NCI-H2107 (cell line): ENCODE data around the gene CIDEB.
"Not testable (repeated sequence)": the region's sequence is repeated elsewhere in the genome, so short reads cannot be mapped to it uniquely, and the experiment has no call there.

Experiments
- DNase-seq: peaks from one replicate; lab custom pipeline; 2025; lab: John Stamatoyannopoulos, UW

CIDEB gene

DNA sequence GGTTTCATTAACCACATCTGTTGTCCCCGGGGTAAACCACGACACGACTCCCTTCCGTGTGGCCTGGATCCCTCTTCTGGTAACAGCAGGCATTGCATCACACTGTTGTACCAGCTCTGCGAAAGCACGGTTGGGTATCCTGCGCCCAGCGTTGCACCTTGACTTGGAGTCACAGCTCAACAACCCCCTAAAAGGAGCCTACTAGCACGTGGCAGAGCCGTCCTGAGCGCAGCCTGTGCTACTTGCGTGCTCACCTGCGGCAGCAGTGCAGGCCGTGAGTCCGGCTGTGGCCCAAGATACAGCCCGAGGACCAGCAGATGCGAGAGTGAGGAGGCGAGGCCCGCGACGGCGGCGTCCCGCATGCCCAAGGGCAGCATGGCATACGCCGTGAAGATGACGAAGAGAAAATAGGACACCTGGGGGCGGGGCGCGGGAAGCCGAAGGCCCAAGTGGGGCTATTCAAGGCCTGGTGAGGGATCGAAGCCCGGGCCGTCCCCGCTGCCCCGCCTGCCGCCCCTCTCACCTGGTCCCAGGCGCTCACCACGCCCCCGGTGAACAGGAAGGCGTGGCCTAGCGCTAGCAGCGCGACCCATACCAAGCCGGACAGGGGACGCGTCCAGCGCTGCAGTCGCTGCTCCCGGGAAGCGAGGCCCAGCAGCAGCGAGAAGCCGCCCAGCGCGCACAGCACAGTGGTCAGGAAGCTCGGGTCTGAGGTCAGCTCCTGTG is 24.7 kb upstream of the CIDEB start:
- peak; percentile 77 for DNase-seq

DNA sequence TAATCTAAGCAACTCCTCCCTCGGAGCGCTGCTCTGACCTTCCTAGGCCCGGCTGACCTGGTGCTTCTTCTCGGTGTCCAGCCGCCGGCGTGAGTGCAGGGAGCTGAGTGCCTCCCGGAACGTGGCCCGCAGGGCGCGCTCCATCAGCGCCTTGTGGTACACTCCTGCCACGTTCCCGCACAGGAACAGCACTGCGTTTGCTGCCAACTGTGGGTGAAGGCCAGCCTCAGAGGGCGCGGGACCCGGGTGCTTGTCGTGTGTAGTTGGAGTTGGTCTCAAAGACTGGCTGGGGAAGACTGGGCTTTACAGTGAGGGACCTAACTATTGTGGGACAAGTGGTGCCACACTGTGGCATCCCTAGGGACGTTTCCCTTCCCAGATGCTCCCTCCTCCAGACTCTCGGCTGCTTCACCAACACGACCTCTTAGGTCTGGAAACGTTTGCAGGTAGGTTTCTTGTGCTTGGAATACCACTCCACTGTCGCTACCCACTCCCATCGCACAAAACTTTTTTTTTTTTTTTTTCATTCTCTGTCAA is 24.0 kb upstream of the CIDEB start:
- no peak for DNase-seq

DNA sequence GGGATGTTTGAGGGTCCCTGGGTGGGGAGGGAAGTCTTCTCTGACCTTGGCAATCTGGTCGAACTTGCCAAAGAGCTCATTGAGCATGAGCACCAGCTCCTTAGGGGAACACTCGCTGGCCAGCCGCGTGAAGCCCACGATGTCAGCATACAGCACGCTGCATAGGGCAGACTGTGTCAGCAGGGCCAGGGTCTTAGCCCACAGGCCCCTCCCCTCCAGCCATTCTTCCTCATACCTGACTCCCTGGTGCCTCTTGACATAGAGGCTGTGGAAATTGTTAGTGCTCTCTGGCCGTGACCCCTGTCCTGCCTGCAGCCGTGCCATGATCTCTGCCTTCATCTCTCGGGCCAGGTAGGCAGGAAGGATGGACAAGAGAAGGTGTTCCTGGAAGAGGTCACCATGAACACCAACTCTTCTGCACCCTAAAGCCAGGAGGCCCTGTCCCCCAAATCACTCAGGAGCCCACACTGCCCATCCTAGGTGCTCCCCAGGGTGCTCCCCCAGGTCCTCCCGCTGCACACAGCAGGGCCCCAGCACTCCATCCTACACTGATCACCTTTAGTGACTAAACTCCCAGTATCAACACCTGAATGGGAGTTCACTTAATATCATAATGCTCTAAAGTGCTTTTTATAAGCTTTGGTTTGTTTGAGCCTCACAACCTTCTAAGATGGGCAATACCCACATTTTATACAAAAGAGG is 23.3 kb upstream of the CIDEB start:
- no peak for DNase-seq

DNA sequence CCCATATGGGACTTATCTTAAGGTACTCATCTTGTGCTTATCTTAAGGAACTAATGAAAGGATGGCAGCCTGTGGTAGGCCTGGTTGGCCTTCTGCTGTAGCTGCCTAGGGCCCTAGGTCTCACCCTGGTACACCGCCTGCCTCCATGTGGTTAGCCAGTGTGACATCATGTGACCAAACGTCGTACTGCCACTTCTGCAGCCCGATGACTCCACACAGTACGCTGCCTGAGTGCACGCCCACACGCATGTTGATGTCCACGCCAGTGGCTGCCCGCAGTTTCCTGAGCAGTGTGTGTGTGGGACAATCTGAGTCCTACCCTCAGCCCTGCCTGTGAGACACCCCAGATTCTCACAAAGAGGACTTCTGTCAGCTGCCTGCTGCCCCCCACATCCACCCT is 22.0 kb upstream of the CIDEB start:
- no peak for DNase-seq

DNA sequence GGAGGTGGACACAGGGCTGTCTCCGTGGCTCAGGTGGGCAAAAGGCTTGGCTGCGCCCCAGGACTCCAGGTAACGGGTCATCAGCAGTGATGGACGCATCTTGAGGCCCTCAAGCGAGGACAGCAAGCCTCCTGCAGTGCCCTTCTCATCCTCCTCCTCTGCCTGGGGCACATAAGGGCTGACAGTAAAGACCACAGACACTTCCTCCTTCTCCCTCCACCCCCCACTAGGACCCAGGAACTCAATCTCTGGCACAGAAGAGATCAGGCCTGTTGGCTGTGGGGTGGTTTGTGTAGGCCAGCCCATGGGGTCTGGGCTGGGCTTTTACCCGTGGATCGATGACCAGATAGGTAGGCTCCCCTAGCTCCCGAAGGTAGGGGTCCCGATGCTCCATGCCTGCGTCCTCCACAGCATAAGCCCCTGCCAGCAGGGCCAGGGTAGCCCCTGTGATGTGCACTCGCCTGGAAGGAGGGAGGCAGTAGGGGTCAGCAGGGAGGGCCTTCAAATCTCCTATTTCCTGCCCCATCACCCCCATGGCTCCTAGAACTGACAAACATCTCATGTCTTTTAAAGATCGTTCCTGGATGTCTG is 21.4 kb upstream of the CIDEB start:
- DNase-seq, result no peak

DNA sequence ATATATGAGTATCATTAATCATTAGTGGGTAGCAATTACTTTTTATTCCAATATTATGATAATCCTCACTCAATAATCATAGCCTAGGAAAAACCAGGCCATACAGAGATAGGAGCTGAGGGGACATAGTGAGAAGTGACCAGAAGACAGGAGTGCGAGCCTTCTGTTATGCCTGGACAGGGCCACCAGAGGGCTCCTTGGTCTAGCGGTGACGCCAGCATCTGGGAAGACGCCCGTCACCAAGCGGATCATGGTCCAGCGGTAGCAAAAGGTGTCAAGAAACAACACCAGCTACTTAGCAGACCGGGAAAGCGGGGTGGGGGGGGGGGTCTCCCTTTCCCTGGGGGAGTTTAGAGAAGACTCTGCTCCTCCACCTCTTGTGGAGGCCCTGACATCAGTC is 20.1 kb upstream of the CIDEB start:
- not testable (repeated sequence) for DNase-seq

DNA sequence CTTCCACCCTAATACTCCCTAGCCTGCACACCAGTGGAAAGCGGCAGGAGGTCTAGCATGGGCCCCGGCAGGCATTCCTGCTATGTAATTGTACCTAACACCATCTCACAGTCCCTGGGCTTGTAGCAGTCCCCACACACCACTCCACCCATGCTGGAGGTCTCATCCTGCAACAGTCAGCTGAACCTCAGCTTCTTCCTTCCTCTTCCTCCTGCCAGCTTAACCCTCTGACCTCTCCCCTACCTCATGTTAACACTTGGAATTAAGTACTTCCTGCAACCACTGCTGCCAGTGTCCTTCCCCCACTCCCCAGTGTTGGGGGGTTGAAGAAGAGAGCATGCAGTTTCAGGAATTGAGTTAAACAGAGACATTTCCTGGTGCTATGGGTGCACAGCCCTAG is 19.5 kb upstream of the CIDEB start:
- no peak for DNase-seq

DNA sequence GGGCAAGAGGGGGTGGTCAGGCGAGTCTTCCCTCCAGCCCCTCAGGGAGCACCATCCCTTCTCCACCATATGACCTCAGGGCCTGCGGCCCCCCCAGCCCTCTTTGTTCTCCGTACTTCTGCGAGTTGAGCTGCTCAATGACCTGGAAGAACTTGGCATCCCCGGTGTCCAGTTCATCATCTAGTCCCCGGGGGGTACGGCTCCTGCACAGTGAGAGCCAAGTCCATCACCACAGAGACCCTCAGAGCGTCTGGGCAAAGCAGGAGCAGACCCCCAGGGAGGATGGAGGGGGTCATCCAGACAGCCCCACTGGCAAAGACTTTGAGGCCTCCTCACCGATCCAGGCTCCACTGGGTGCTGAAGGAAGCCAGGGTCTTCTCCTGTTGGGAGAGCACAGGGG is 18.2 kb upstream of the CIDEB start:
- no peak for DNase-seq

DNA sequence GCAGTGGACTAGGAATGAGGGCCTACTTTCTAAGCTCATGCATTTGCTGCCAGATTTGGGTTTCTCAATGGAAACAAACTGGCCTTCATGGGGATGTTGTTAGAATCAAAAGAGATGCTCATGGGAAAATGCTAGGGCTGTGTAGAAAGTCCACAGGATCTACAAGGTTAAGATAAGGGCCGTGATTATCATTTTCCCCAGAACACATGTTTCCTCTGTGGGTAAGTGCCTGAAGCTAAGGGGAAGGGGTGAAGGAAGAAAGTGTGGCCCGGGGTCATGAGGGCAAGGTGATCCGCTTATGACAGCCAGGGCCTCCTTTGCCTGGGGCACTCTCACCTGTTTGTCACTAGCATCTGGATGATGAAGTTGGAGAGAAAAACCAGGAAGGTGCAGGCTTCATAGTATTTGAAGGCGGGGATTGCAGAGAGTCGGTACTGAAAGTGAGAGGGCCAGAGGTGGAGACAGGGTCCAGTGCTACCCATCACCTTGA is 17.3 kb upstream of the CIDEB start:
- no peak for DNase-seq

DNA sequence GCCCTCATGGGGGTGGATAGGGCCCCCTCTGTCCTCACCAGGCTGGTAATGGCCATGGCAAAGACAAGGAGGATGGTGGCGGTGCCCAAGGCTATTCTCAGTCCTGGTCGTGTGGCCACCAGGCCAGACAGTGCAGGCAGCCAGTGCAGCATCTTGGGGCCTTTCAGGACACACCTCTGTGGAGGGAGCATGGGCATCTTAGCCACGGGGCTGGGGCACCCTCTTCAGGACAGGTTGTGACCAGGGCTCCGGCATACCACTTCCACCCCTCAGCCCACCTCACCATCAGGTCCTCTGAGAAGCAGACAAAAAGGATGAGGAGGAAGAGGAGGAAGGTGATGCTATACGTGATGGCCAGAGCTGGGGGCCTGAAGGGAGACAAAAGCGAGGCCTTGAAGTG is 16.2 kb upstream of the CIDEB start:
- DNase-seq, result no peak

DNA sequence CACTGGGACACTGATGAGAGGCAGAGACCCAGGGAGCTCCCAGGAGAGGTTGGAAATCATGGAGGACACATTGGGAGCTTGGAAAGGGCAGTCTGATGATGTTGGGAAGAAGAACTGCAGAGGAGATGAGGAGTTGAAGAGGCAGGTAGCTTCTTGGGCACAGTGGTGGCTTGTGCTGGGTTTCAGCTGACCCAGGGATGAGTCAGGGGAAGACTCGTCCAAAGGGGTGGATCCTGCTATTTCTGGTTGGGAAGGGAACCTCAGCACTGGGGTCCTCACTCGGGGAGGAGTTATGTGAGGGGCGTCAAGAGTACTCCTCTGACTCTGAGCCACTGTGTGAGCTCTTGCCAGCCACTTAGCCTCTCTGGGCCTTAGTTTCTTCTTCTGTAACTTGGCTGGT is 15.6 kb upstream of the CIDEB start:
- DNase-seq, result no peak

DNA sequence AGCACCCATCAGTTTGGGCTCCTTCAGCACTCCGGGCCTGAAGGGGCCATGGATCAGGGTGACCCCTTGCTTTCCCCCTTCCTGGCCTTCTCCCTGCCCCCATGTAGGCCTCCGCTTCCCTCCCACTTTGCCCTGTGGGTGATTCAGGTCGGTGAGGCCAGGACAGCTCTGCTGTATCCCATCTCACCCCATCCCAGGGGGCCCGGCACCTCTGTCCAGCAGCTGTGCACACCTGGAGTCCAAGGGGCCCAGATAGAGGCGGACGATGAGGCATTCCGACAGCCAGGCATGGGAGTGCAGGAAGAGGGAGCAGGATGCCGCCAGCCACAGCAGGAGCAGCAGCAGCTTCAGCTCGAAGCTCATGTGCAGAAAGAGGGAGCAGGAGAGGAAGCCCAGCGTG is 14.9 kb upstream of the CIDEB start:
- DNase-seq, result no peak

DNA sequence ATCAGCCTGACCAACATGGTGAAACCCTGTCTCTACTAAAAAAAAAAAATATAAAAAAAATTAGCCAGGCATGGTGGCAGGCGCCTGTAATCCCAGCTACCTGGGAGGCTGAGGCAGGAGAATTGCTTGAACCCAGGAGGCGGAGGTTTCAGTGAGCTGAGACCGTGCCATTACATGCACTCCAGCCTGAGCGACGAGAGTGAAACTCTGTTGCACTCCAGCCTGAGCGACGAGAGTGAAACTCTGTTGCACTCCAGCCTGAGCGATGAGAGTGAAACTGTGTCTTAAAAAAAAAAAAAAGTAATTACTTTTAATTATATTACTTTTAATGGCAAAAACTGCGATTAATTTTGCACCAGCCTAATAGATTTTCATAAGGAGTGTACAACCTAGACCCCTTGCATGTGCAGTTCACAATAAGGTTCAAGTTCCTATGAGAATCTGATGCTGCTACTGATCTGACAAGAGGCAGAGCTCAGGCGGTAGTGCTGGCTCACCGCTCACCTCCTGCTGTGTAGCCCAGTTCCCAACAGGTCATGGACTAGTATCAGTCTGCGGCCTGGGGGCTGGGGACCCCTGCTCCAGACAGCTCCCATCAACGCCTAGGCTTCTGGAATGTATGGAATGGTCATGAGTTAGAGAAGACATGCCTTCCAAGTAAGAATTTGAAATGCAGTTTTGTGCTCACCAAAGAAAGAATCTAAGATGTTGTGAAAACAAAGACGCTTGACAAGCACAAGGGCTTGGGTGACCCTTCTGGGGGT is 13.6 kb upstream of the CIDEB start:
- DNase-seq, result no peak

DNA sequence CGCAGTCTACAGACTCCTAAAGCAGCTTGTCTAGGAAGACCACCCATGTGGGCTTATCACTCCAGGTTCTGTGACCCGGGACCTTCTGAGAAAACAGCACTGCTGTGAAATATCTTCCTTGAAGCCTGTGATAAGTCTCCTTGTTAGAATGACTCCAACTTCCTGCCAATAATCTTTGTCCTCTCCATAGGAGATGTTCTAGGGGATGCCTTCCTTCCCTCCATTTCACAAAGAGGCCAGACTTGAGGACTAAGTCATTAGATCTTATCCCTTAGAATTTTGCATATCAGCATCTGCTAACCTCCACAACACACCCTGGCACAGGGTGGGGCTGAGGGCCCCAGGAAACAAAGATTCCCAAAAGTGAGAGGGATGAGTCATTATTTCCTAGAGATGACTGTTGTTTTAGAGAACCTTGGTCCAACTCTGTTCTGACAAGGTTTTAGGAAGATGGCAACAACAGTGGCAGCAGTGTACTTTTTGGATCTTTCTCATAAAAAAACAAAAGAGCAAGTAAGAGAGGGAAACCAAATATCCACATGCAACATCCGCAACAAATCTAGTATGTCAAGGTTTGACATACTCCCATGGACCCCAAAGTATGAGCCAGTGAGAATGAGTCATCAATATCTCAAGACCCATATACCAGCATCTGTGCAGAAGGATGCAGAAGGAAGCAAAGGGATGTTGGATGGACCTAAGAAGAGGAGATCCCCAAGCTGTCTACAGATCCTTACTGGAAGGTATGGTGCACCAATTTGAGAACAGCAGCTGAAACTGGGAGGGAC is 9.6 kb upstream of the CIDEB start:
- DNase-seq, result no peak

DNA sequence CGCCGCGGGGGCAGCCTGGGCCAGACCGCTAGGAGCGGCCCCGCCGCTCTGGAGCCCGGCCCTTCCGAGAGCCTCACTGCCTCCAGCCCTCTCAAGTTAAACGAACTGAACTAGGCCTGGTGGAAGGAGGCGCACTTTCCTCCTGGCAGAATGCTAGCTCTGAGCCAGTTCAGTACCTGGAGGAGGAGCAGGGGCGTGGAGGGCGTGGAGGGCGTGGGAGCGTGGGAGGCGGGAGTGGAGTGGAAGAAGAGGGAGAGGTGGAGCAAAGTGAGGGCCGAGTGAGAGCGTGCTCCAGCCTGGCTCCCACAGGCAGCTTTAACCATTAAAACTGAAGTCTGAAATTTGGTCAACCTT is 8.8 kb upstream of the CIDEB start:
- DNase-seq, result no peak

DNA sequence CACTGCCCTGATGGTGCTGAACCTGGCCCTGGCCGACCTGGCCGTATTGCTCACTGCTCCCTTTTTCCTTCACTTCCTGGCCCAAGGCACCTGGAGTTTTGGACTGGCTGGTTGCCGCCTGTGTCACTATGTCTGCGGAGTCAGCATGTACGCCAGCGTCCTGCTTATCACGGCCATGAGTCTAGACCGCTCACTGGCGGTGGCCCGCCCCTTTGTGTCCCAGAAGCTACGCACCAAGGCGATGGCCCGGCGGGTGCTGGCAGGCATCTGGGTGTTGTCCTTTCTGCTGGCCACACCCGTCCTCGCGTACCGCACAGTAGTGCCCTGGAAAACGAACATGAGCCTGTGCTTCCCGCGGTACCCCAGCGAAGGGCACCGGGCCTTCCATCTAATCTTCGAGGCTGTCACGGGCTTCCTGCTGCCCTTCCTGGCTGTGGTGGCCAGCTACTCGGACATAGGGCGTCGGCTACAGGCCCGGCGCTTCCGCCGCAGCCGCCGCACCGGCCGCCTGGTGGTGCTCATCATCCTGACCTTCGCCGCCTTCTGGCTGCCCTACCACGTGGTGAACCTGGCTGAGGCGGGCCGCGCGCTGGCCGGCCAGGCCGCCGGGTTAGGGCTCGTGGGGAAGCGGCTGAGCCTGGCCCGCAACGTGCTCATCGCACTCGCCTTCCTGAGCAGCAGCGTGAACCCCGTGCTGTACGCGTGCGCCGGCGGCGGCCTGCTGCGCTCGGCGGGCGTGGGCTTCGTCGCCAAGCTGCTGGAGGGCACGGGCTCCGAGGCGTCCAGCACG is 8.2 kb upstream of the CIDEB start:
- DNase-seq, result no peak

DNA sequence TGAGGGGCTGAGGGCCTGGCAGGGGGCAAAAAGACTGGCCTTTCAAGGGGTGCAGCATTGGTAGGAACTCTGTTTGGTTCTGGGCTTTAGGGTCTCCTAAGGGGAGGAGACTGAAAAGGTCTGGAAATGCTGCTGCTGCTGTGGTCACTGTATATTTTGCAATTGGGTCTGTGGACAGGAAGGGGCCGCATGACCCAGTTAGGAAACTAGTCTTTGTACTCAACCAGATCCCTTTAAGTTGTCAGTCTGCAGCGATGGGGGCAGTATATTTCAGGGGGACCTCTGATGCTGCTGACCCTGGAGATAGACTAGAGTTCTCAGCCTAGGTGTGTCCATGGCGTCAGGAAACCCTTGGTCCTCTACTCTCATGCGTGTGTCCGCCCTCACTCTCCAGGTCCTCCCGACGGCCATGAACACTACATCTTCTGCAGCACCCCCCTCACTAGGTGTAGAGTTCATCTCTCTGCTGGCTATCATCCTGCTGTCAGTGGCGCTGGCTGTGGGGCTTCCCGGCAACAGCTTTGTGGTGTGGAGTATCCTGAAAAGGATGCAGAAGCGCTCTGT is 7.5 kb upstream of the CIDEB start:
- no peak for DNase-seq

DNA sequence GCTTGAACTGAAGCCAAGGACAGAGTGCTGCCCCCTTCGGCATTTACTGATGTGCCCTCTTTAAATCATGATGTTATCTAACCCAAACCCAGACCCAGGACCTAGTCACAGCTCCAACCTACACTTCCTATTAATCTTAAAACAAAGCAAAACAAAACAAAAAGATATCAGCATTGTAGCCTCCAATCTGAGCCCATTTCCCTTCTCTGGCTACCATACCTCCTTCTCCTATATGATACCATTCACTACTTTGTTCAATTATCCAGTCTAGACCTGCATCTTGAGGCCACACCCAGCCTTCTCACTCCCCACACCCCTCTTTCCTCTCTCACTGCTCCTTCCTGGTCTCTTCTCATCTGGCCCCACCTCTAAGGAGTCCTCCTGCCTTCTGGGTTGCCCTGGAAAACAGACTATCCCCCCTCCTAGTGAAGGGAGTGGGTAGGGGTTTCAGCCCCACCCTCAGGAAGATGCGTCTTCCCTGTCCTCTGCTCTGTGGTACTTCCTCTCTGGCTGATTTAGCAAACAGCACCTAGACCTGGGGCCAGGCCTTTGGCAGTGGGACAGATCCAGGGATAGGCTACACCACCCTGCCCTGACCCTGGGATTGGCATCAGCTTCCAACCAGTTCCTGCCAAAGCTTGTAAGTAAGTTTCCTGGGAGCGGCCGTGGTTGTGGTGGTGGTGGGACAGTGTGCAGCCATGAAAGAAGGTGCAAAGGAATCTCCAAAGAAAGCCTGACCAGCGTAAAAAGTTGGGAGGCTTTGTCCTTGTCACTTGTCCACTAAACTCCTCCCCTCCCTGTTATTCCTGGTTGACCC is 6.8 kb upstream of the CIDEB start:
- DNase-seq, result no peak

DNA sequence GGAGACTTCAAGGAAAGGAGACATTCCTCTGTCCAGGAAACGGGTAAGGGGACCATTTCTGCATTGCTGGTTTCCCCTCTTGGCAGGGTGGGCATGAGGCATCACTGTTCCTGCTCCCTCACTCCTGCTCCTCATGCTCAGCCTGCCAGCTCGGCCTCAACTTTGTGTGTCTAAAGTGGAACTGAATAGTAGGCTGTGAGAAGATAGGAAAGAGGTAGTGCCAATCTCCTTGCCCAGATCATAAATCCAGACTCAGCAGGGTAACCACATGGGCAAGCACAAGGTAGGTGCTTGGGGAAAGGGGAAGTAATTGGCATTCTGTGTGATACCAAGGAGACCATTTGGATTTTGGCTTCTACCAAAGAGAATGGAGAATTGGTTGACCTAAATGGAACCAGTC is 6.1 kb upstream of the CIDEB start:
- DNase-seq, result no peak
